ENCODE data around the gene PIGU. TPM values are rescaled to one million over a fixed set of nuclear protein-coding genes. Genes with fewer than 3 reads are reported as not detected.

PIGU gene
- total and polyA plus RNA-seq, 2 of the 13 experiments (the other 11 are each of a cell fraction or from before 2014, with no cell fraction given): 45.5 to 231 TPM

- TF ChIP-seq ZNF350 (CRISPR knock-in tag; IDR thresholded peaks at IDR 0.05; ENCODE audit: borderline replicate concordance, low read depth) (peak; percentile 64; the same call in 1 of the 2 replicates), MXD4 (CRISPR knock-in tag; IDR thresholded peaks at IDR 0.05) (peak; percentile 26; the same call in 1 of the 2 replicates), CC2D1A (CRISPR knock-in tag; IDR thresholded peaks at IDR 0.05) (no peak), SIN3A (IDR thresholded peaks at IDR 0.05; ENCODE audit: borderline replicate concordance, low read depth, low read length) (no peak), RAD51 (IDR thresholded peaks at IDR 0.05; ENCODE audit: borderline replicate concordance) (no peak), XBP1 (CRISPR knock-in tag; IDR thresholded peaks at IDR 0.05) (no peak), RXRA (CRISPR knock-in tag; IDR thresholded peaks at IDR 0.05) (peak; percentile 29; the same call in 1 of the 2 replicates), ARNT (IDR thresholded peaks at IDR 0.05) (peak; percentile 27; the same call in 1 of the 2 replicates), ZNF160 (CRISPR knock-in tag; IDR thresholded peaks at IDR 0.05) (no peak), ZC3H4 (CRISPR knock-in tag; IDR thresholded peaks at IDR 0.05; ENCODE audit: borderline replicate concordance) (0 out of 2 replicates have a peak, but pooled peaks have one; percentile 4), ZNF335 (CRISPR knock-in tag; IDR thresholded peaks at IDR 0.05) (peak; percentile 69; the same call in 1 of the 2 replicates), ZNF329 (CRISPR knock-in tag; IDR thresholded peaks at IDR 0.05; ENCODE audit: low read depth) (no peak), IRF1 (CRISPR knock-in tag; IDR thresholded peaks at IDR 0.05; ENCODE audit: low read depth) (no peak), U2AF2 (IDR thresholded peaks at IDR 0.05; ENCODE audit: low read depth, low read length) (no peak), ZFP82 (CRISPR knock-in tag; IDR thresholded peaks at IDR 0.05; ENCODE audit: borderline replicate concordance) (no peak), ZNF44 (CRISPR knock-in tag; IDR thresholded peaks at IDR 0.05) (peak; percentile 29; the same call in 1 of the 2 replicates), ZFP37 (CRISPR knock-in tag; IDR thresholded peaks at IDR 0.05; ENCODE audit: borderline replicate concordance) (peak; percentile 13; the same call in 1 of the 2 replicates), HOXD1 (CRISPR knock-in tag; IDR thresholded peaks at IDR 0.05) (no peak), LRRFIP1 (CRISPR knock-in tag; conservative IDR thresholded peaks at IDR 0.05) (no peak), ZNF572 (CRISPR knock-in tag; IDR thresholded peaks at IDR 0.05) (0 out of 2 replicates have a peak, but pooled peaks have one; percentile 79), ASH2L (IDR thresholded peaks at IDR 0.05; ENCODE audit: insufficient read length, low read depth, low read length) (peak; percentile 15), PLSCR1 (CRISPR knock-in tag; IDR thresholded peaks at IDR 0.05; ENCODE audit: borderline replicate concordance) (peak; percentile 62; the same call in 1 of the 2 replicates), CBX2 (IDR thresholded peaks at IDR 0.05; ENCODE audit: low read depth, low read length) (no peak), CBX2 (CRISPR knock-in tag; IDR thresholded peaks at IDR 0.05; ENCODE audit: low read depth) (peak; percentile 59)
Observed at GRCh38 chr20:34703424-34704176, 26.7 kb upstream of the PIGU start (continued).
